ENCODE results near the gene ASB10.

GRCh38 chr7:151161757-151162156, 25.3 kb downstream of the ASB10 start:
- TF ChIP-seq, protein P1, sequence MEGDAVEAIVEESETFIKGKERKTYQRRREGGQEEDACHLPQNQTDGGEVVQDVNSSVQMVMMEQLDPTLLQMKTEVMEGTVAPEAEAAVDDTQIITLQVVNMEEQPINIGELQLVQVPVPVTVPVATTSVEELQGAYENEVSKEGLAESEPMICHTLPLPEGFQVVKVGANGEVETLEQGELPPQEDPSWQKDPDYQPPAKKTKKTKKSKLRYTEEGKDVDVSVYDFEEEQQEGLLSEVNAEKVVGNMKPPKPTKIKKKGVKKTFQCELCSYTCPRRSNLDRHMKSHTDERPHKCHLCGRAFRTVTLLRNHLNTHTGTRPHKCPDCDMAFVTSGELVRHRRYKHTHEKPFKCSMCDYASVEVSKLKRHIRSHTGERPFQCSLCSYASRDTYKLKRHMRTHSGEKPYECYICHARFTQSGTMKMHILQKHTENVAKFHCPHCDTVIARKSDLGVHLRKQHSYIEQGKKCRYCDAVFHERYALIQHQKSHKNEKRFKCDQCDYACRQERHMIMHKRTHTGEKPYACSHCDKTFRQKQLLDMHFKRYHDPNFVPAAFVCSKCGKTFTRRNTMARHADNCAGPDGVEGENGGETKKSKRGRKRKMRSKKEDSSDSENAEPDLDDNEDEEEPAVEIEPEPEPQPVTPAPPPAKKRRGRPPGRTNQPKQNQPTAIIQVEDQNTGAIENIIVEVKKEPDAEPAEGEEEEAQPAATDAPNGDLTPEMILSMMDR (IDR thresholded peaks at IDR 0.05), result no peak
- no peak for TF ChIP-seq POLR2A (IDR thresholded peaks at IDR 0.05)
